Stimulated activated CD8-positive, alpha-beta memory T cell treated with anti-CD3 and anti-CD28 coated beads, Interleukin-7, amount 100 ng/mL, for 4 hours (primary cell): ENCODE data around the gene LYSMD3.
A peak's percentile ranks its signal among the peaks of the same experiment; 100 is the strongest.
"Not testable (repeated sequence)": the region's sequence is repeated elsewhere in the genome, so short reads cannot be mapped to it uniquely, and the experiment has no call there.

Source experiments
- DNase-seq, 2 donors: peaks; one replicate each; pipeline ENCODE4 v3.0.0-alpha.2; 2020; ENCODE audit warnings: low read depth in 2 of 2

LYSMD3 gene

GRCh38 chr5:90529194-90529938, at the start of gene LYSMD3:
TSS of gene LYSMD3 (minus strand) at chr5:90529584. CDS start at chr5:90525289, 4,295 bp downstream.
- peak; percentile 94 to 97 for DNase-seq

- not testable (repeated sequence) for DNase-seq
These were observed 47.2 kb upstream of the LYSMD3 start for GRCh38 chr5:90576566-90576965.

DNA sequence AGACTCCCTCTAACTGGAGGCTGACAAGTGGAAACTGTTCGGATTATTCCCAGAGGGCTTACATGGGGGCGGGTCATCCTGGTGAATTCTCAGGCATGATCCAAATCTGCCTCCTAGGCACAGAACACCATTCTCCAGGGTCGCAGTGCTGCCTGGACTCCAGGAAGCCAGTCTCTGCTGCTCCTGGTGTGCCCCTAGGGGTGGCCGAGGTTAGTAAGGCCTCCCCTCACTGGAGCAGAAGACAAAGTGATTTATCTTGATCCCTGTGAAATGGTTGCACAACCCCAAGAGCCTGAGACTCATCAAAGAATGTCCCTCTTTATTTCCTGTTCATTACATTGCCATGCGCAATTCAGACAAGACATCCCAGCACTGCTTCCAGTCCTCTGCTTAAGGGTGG, 46.3 kb upstream of the LYSMD3 start:
- no peak for DNase-seq

DNA sequence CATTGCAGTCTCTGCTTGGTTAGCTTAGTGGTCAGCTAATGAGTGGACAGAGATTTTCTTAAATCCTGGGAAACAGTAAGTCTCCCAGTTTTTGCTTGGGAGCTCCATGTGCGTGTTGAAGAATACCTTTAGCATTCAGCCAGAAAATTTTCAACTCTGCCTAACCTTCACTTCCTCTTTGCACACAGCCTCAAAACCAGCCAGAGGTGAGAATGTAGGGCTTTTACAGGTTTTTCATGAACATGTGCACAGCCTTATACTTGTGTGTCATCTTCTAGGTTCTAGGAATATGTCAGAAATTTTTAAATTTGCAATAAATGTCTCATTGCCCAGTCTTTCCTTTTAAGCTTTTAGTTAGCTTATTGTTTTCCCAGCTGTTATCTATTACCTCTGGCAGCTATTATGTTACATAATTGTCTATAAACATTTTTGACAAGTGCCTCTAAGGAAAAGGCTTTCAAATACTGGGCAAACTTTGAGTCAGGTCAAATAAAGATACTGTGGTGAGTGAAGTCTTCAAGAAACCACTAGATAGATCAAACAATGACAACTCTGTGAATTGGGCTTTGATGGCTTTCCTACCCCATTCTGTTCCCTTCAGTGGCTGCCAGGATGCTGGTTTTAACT, 41.9 kb upstream of the LYSMD3 start:
- DNase-seq = no peak

- DNase-seq = no peak
These were observed 40.6 kb upstream of the LYSMD3 start for GRCh38 chr5:90570034-90570433.

DNA sequence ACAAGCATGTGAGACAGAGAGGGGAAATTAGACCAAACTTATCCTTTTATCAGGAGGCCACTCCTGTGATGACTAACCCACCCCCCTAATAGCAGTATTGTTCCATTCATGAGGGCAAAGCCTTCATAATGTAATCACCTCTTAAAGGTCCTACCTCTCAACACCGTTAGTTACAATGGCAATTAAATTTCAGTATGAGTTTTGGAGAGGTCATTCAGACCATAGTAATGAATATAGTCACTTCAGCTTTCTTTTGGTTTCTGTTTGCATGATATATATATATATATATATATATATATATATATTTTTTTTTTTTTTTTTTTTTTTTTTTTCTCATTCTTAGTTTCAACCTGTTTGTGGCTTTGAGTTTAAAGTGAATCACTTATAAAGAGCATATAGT, 39.7 kb upstream of the LYSMD3 start:
- no peak for DNase-seq

DNA sequence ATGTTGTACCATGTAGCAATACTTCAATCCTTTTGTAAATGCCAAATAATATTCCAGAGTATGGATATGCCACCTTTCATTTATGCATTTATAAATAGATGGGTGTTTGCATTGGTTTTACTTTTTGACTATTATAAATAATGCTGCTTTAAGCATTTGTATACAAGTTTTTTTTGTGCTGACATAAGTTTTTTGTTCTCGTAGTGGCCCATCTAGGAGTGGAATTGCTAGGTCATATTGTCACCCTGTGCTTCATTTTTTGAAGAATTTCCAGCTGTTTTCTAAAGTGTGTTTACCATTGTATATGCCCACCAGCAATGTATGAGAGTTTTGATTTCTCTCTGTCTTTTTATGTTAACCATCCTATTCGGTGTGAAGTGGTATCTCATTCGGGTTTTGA, 36.1 kb upstream of the LYSMD3 start:
- no peak for DNase-seq

DNA sequence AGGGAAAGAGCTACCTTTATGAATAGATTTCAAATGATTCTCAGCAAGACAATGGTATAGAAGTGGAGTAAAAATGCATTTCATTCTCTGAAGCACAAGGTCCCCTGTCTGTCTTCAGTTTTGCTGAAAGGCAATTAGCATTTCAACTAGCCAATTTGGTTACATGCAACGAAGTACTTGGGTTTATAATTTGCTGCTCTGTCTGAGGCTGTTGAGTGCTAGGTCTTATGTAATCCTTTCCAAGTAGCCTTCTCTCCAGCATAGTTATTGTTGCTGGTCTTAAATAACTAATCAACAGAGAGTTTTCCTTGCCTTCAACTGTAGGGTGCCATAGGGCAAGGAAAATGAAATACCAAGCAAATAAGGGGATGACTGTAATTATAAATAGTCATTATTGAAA, 33.7 kb upstream of the LYSMD3 start:
- DNase-seq = no peak

DNA sequence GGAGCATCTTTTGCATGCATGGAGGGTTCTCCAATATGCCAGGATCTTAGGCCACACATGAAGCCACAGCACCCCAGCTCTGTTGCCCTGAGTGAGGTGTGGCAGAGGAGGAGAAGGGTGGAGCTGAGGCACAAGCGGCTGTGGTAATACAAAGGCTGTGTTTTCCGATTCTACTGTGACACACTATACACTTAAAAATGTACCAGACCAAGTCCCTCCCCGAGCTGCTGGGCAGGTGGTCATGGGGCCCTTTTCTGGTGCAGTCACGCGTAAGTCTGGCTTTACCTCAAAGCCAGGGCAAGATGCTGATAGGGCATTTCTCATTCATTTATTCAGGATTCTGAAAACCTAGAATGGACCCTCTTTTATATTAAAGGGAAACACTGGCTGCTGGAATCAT, 33.0 kb upstream of the LYSMD3 start:
- DNase-seq = no peak

- DNase-seq = no peak
These were observed 32.4 kb upstream of the LYSMD3 start for GRCh38 chr5:90561766-90562165.

GRCh38 chr5:90560771-90561170, 31.4 kb upstream of the LYSMD3 start:
- no peak for DNase-seq

DNA sequence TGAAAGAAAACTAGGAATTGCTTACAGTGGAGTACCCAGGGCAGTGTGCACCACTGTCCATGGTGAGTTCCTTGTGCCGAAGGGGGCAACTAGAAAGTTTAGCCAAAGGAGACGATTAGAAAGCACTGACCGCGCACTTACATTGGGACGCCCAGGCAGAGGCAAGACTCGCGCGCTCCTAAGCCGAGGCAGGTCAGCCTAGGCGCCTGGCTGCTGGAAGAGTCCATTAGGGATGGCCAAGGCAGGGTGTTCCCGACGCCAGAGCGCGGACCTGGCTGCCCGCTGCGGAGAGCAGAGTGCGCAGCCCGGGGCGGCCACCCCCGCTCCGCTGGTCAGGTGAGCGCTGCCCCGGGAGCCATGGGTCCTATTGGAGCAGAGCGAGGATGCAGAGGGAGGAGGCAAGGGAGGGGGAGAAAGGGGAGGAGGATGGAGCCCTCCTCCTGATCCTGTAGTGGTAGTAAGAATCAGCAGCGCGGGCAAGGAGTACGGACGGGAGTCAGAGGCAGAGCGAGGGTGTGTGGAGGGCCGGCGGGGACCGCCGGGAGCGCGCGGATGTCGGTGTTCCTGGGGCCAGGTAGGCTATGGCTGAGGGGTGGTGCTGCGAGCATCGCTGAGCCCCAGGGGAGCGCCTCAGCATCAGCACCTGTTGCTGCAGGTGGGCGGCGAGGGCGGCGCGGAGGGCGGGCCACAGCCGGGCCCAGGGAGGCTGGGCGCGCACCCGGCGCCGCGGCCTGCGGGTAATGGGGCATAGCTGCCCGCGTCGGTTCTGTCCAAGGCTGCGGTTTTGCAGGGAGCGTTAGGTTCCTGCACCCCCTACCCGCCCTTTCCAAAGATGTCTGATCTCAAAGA, 29.2 kb upstream of the LYSMD3 start, which contains the start of gene ADGRV1:
Gene ADGRV1 (plus strand): TSS at position 454 of the 849 bp plus-strand sequence. CDS start 99 bp downstream, at position 553.
- DNase-seq = no peak

GRCh38 chr5:90557871-90558270, 28.5 kb upstream of the LYSMD3 start:
- DNase-seq = no peak

GRCh38 chr5:90557391-90557790, 28.0 kb upstream of the LYSMD3 start:
- no peak for DNase-seq

DNA sequence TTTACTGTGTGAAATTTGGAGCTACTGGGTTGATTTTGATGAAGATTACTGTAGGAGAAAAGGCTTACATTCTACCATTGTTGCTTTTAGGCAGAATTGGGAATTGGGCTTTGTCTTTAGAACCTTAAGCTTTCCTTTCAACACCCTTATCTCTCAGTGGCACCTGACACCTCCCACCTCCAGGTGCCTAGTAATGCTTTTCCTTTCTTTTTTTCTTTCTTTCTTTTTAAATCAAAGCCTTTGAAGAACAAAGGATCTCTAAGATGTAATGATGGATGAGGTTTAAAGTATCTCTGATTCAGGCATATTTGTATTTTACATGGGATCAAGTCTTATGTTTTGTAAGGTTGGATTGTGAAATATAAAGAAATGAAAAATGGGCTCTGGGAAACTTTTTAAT, 26.3 kb upstream of the LYSMD3 start:
- no peak for DNase-seq

- no peak for DNase-seq
These were observed 25.1 kb upstream of the LYSMD3 start for GRCh38 chr5:90554358-90555006.

GRCh38 chr5:90553711-90554110, 24.3 kb upstream of the LYSMD3 start:
- DNase-seq = no peak

DNA sequence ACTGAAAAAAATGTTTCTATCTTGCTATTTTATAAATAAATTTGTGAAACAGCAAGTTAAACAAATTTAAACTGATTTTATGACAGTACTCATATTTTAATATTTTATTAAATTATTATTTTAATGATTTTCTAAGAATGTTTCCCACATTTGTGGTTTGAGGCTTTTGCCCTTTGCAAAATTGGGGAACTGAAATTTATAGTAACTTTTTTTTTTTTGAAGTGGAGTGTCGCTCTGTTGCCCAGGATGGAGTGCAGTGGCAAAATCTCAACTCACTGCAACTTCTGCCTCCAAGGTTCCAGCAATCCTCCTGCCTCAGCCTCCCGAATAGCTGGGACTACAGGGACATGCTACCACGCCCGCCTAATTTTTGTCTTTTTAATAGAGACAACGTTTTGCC, 22.0 kb upstream of the LYSMD3 start:
- DNase-seq = no peak

DNA sequence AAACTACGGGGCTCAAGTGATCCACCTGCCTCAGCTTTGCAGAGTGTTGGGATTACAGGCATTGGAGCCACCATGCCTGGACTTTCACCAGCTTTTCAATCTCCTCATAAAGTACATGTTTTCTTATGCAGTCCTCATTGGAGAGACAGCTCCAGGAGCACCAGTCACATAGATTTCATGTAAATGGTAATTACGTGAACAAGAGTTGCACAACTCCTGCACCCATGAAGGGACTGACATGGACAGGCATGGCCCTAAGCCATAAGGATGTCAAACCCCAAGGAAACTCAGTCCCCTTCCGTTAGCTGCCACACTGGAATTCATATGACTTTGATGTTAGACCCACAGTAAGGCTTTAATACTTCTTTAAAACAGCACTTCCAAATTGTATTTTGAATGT, 21.6 kb upstream of the LYSMD3 start:
- DNase-seq = no peak

- DNase-seq = no peak
These were observed 20.4 kb upstream of the LYSMD3 start for GRCh38 chr5:90549729-90550275.

- no peak for DNase-seq
These were observed 19.8 kb upstream of the LYSMD3 start for GRCh38 chr5:90549223-90549622.
